Hepatocyte (in vitro differentiated cells): ENCODE results near the gene TNFRSF4. TPM values are rescaled to one million over a fixed set of nuclear protein-coding genes. Genes with fewer than 3 reads are reported as not detected.

Experiments used
- DNase-seq: peaks from one replicate; pipeline ENCODE4 v3.0.0-alpha.2; 2016; ENCODE audit warnings: low spot score
- H2AFZ ChIP-seq: fragments of 200-600 bp; sonication (generic); 2 replicates; pipeline ENCODE4 v1.6.0; 2016; ENCODE audit warnings: antibody characterized with exemption, mild to moderate bottlenecking
- H3K27ac ChIP-seq: fragments of 200-600 bp; sonication (generic); 2 replicates; pipeline ENCODE4 v1.5.1; 2016; ENCODE audit warnings: mild to moderate bottlenecking
- H3K27me3 ChIP-seq: fragments of 200-600 bp; sonication (generic); 2 replicates; pipeline ENCODE4 v1.6.1; 2016
- H3K36me3 ChIP-seq: fragments of 200-600 bp; sonication (generic); replicated peaks from 2 replicates; pipeline ENCODE4 v1.5.1; 2016; ENCODE audit warnings: low read depth; ENCODE audit not compliant: insufficient read depth
- H3K4me1 ChIP-seq: fragments of 200-600 bp; sonication (generic); 2 replicates; pipeline ENCODE4 v1.5.1; 2016; ENCODE audit warnings: mild to moderate bottlenecking, moderate library complexity; ENCODE audit not compliant: insufficient read depth
- H3K4me2 ChIP-seq: fragments of 200-600 bp; sonication (generic); 2 replicates; pipeline ENCODE4 v1.6.0; 2016
- H3K4me3 ChIP-seq: fragments of 200-600 bp; sonication (generic); 2 replicates; pipeline ENCODE4 v1.5.1; 2016; ENCODE audit warnings: mild to moderate bottlenecking
- H3K79me2 ChIP-seq: fragments of 200-600 bp; sonication (generic); 2 replicates; pipeline ENCODE4 v1.6.0; 2017; ENCODE audit warnings: mild to moderate bottlenecking
- H3K9me2 ChIP-seq: fragments of 200-600 bp; sonication (generic); replicated peaks from 2 replicates; pipeline ENCODE4 v1.6.0; 2017; ENCODE audit warnings: mild to moderate bottlenecking; ENCODE audit not compliant: insufficient read depth
- H3K9me3 ChIP-seq: fragments of 200-600 bp; sonication (generic); 2 replicates; pipeline ENCODE4 v1.5.1; 2016; ENCODE audit warnings: low read depth, mild to moderate bottlenecking
- H4K20me1 ChIP-seq: fragments of 200-600 bp; sonication (generic); 2 replicates; pipeline ENCODE4 v1.6.0; 2016; ENCODE audit warnings: mild to moderate bottlenecking; ENCODE audit not compliant: insufficient read depth, poor library complexity, severe bottlenecking
- EZH2 ChIP-seq: fragments of 200-600 bp; sonication (generic); IDR thresholded peaks from 2 replicates; pipeline ENCODE4 v1.6.1; 2016; ENCODE audit warnings: antibody characterized with exemption, mild to moderate bottlenecking, borderline replicate concordance
- EZH2phosphoT487 ChIP-seq: fragments of 200-600 bp; sonication (generic); IDR thresholded peaks from one replicate; pipeline ENCODE4 v1.6.1; 2018; ENCODE audit warnings: antibody characterized with exemption, mild to moderate bottlenecking, low read depth, moderate library complexity; ENCODE audit not compliant: unreplicated experiment, severe bottlenecking
- WGBS: methylation state at CpG from one replicate; pipeline ENCODE4 v1.1.6; 2016; ENCODE audit warnings: low lambda C conversion rate; ENCODE audit errors: missing lambda C conversion rate; 5-methylcytosine and 5-hydroxymethylcytosine counted together
- polyA plus RNA-seq: library from polyadenylated mRNA; unstranded; fragments of >200 nt; fragmentation: Nextera tagmentation; extraction: Ambion mirVana; gene quantifications from 2 replicates; pipeline ENCODE4 v1.2.1, GENCODE V29; 2016
- total RNA-seq: library from RNA; depleted of rRNA; stranded (reverse); fragments of >200 nt; gene quantifications from 2 replicates; pipeline ENCODE4 v1.2.3, GENCODE V29; 2014
- TF ChIP-seq, protein P1 (sequence below): fragments of 200-600 bp; sonication (generic); IDR thresholded peaks from 2 replicates; pipeline ENCODE4 v1.5.1; 2016; ENCODE audit warnings: antibody characterized with exemption, mild to moderate bottlenecking; ENCODE audit not compliant: poor library complexity

TNFRSF4 gene
- total and polyA plus RNA-seq, 2 experiments from 2014 or later, result not detected

DNA sequence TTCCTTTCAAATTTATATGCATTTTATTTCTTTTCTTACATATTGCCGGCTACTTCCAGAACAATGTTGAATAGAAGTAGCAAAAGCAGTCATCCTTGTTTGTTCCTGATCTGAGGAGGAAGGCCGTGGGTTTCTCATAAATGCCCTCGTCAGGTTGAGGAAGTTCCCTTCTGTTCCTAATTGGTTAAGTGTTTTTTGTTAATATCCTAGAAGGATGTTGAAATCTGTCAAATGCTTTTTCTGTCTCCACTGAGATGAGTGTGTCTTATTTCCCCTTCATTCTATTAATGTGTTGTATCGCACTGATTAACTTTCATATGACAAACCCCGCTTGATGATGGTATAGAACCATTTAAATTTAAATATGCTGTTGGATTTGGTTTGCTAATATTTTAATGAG is 24.8 kb downstream of the TNFRSF4 start:
- no peak for DNase-seq
- 89% methylated on average over 5 of the region's 5 CpGs for WGBS
- Histone ChIP-seq H3K4me2 (no peak overlapping the region), H3K27ac (no peak overlapping the region), H3K36me3 (no peaks in the 10 kb centered on the region), H3K27me3 (no peaks in the 10 kb centered on the region), H3K4me1 (no peaks in the 10 kb centered on the region), H4K20me1 (no peaks in the 10 kb centered on the region), H2AFZ (no peak overlapping the region), H3K79me2 (no peaks in the 10 kb centered on the region), H3K4me3 (no peak overlapping the region), H3K9me2 (no peaks in the 10 kb centered on the region), H3K9me3 (no peaks in the 10 kb centered on the region)
- TF ChIP-seq EZH2phosphoT487 (no peak), EZH2 (no peak)
- TF ChIP-seq, protein P1, sequence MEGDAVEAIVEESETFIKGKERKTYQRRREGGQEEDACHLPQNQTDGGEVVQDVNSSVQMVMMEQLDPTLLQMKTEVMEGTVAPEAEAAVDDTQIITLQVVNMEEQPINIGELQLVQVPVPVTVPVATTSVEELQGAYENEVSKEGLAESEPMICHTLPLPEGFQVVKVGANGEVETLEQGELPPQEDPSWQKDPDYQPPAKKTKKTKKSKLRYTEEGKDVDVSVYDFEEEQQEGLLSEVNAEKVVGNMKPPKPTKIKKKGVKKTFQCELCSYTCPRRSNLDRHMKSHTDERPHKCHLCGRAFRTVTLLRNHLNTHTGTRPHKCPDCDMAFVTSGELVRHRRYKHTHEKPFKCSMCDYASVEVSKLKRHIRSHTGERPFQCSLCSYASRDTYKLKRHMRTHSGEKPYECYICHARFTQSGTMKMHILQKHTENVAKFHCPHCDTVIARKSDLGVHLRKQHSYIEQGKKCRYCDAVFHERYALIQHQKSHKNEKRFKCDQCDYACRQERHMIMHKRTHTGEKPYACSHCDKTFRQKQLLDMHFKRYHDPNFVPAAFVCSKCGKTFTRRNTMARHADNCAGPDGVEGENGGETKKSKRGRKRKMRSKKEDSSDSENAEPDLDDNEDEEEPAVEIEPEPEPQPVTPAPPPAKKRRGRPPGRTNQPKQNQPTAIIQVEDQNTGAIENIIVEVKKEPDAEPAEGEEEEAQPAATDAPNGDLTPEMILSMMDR, result no peak

DNA sequence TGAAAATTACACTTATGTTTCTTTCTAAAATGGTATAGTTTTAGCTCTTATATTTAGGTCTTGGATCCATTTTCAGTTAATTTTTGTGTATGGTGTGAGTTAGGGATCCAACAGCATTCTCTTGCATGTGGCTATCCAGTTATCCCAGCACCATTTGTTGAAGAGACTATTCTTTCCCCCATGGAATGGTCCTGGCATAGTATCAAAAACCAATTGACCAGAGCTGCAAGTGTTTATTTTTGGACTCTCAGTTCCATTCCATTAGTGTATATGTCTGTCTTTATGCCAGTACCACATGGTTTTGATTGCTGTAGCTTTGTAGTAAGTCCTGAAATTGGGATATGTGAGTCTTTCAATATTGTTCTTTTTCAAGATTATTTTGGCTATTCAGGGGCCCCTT is 26.0 kb downstream of the TNFRSF4 start:
- no peaks in the 10 kb centered on the region for H4K20me1 ChIP-seq
- no peaks in the 10 kb centered on the region for H3K27me3 ChIP-seq
- no peaks in the 10 kb centered on the region for H3K4me1 ChIP-seq
- no peak overlapping the region for H3K4me2 ChIP-seq
- H3K36me3 ChIP-seq, result no peaks in the 10 kb centered on the region
- DNase-seq, result no peak
- no peak overlapping the region for H3K4me3 ChIP-seq
- H3K79me2 ChIP-seq, result no peaks in the 10 kb centered on the region
- H3K27ac ChIP-seq, result no peak overlapping the region
- TF ChIP-seq, protein P1, result no peak
- TF ChIP-seq EZH2, result no peak
- no peak for TF ChIP-seq EZH2phosphoT487
- H2AFZ ChIP-seq, result no peak overlapping the region
- no peaks in the 10 kb centered on the region for H3K9me2 ChIP-seq
- no peaks in the 10 kb centered on the region for H3K9me3 ChIP-seq

DNA sequence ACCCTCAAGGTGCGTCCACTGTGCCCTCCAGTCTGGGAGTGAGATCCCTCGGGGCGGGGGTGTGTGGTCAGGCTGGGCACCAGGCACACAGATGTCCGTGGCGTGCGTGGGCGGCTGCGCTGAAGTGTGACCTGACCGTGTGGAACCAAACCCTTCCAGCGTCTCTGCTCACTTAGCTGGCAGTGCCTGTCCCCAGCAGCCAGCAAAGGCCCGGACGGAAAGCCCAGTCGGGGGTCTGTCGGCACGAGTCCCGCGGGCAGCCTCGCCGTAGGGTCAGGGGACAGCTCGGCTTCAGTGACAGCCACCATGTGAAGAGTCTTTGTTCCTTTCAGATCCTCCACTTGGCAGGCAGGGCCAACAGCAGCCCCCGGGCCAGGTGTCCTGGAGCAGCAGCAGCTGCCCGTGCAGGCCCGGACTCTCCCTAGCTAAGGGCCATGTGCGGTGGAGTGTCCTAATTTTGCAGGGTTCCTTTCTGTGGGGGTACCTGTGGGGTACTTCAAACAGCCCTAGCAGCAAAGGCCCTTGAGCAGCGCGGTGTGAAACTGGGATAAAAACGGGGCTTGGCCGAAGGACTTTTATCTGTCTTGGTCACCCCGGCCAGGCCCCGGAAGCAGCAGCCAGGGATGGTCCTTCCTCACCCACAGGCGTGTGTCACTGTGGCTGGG is 28.7 kb downstream of the TNFRSF4 start:
- H3K27ac ChIP-seq, result no peak overlapping the region
- H3K9me2 ChIP-seq, result no peaks in the 10 kb centered on the region
- 91% methylated on average over 24 of the region's 31 CpGs for WGBS
- H3K4me3 ChIP-seq, result no peak overlapping the region
- no peaks in the 10 kb centered on the region for H3K79me2 ChIP-seq
- H4K20me1 ChIP-seq, result no peaks in the 10 kb centered on the region
- TF ChIP-seq EZH2phosphoT487 (no peak), EZH2 (no peak)
- TF ChIP-seq, protein P1, result no peak
- no peaks in the 10 kb centered on the region for H3K9me3 ChIP-seq
- no peaks in the 10 kb centered on the region for H3K36me3 ChIP-seq
- H3K4me1 ChIP-seq, result no peaks in the 10 kb centered on the region
- H3K4me2 ChIP-seq, result no peak overlapping the region
- H2AFZ ChIP-seq, result no peak overlapping the region
- DNase-seq, result no peak
- H3K27me3 ChIP-seq, result no peaks in the 10 kb centered on the region
